ENCODE results near the gene SNRNP27.

Gene SNRNP27

DNA sequence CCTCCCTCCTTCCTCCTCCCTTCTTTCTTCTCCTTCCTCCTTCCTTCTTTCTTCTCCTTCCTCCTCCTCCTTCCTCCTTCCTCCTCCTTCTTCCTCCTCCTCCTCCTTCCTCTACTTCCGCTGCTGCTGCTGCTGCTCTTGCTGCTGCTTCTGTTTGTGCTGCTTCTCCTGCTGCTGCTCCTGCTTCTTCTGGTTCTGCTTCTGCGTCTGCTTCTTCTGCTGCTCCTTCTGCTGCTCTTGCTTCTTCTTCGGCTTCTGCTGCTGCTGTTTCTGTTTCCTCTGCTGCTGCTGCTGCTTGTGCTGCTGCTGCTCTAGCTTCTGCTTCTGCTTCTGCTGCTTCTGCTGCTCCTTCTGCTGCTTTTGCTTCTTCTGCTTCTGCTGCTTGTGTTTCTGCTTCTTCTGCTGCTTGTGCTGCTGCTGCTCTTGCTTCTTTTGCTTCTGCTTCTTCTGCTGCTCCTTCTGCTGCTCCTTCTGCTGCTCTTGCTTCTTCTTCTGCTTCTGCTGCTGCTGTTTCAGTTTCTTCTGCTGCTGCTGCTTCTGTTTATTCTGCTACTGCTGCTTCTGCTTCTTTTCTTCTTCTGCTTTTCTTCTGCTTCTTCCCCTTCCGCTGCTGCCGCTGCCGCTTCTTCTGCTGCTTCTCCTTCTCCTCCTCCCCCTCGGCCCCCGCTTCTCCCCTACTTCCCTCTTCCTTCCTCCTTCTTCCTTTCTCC lies 8.6 kb downstream of the SNRNP27 start:
- peaks cover 62% of the 10 kb centered on the region for H3K36me3 Mint-ChIP-seq
- peak overlapping the region; percentile 72 for H3K4me3 Mint-ChIP-seq
- H3K27ac Mint-ChIP-seq = peak overlapping the region; percentile 89
- CTCF ChIA-PET = interaction anchor here (1.2 to 2.9 kb wide), 4 partner anchors 11 to 177 kb away, joined by 3 to 13 read pairs (median 4); partner anchors contain the start of gene MXD1
- no peaks in the 10 kb centered on the region for H3K9me3 Mint-ChIP-seq
- H3K27me3 Mint-ChIP-seq = no peaks in the 10 kb centered on the region
- H3K4me1 Mint-ChIP-seq = peaks cover 43% of the 10 kb centered on the region
- peak; percentile 39 for DNase-seq

DNA sequence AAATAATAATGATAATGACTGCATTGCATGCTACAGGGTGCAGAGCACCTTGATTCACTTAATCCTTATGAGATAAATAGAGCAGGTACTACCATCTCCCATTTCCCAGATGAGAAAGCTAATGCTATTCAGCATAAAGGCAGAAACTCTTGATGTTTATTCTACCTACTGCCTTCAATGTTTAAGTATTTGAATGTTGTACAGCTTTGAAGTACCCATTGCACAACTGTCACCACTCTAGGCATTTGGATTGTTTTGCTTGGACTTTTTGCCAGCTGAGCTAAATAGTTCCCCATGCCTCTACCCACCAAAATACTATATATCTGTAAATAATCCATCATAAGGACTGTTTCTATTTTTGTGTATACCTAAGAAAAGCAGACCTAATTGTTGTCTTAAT lies 13.5 kb downstream of the SNRNP27 start:
- H3K36me3 Mint-ChIP-seq = peaks cover 40% of the 10 kb centered on the region
- peaks cover 23% of the 10 kb centered on the region for H3K4me1 Mint-ChIP-seq
- no peak overlapping the region for H3K4me3 Mint-ChIP-seq
- no peak overlapping the region for H3K27ac Mint-ChIP-seq
- no peaks in the 10 kb centered on the region for H3K9me3 Mint-ChIP-seq
- no peak for DNase-seq
- no peaks in the 10 kb centered on the region for H3K27me3 Mint-ChIP-seq
- CTCF ChIA-PET = interaction anchor here (1.0 to 1.4 kb wide), 2 partner anchors 182 to 396 kb away, joined by 3 to 5 read pairs; no protein-coding TSS in a partner anchor

DNA sequence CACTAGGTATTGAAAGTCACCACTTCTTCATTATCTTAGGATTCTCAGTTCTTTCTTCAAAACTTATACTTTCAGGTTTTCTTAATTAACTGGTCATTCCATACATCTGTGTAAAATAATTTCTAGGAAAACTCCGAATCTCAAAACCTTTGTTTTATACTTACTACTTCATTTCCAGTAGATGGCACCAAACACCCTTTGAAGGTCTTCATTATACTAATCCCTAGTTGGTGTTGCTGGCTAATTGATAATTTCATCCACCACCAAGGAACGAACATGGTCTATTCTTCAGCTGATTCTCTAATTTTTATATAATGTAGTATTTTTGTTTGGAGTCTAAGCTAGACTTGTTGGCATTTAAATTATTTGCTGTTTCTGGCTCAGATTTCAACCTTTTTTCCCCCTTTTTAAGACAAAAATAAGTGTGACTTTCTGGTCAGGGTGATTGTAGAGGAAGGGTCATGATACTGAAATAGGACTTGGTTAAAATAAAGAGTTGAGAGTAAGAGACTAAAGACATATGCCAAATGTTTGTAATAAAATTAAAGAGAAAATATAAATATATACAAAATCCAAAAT lies 18.3 kb downstream of the SNRNP27 start:
- DNase-seq = no peak
- Mint-ChIP-seq H3K4me3 (no peak overlapping the region), H3K27ac (peak overlapping the region; percentile 76), H3K9me3 (no peaks in the 10 kb centered on the region), H3K4me1 (peaks cover 27% of the 10 kb centered on the region), H3K27me3 (no peaks in the 10 kb centered on the region), H3K36me3 (peaks cover 23% of the 10 kb centered on the region)
- CTCF ChIA-PET = interaction anchor here (0.6 to 7.5 kb wide), 22 partner anchors 9 to 391 kb away, joined by 3 to 75 read pairs (median 4); partner anchors contain the start of gene FAM136A

DNA sequence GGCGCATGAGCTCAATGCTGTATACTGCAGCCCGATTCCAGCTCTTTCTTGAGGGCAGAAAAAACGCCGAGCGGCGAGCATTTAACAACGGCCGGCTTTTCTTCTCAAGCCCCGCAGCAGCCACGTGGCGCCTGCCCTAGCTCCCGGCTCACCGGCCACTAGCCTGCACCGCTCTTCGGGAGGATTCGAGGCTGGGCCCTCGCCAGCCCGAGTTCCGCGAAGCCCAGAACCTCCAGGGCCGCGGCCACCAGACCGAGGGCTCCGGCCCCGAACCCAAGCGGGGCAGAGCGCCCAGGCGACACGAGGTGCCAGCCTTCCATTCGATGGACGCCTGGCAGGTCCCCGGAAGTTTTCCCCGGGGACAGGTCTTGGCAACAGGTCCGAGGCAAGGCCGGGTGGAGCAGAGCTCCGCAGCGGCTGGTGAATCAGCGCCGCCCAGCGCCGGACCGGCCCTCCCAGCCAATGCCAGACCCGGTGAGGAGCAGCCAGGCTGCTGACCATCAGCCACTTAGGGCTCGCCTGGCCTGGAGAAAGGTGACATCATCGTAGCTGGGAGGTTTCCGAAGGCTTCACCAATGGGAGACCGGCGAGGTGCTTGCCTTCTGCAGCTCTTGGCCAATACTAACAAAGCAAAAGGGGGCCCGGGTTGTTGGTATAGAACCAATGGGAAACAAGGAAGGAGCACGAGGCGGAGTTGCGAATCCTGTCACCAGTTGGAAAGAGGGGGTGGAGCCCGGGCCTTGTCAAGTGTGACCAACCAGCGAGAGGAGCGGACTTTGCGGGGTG lies 20.6 kb downstream of the SNRNP27 start:
- peaks cover 39% of the 10 kb centered on the region for H3K4me1 Mint-ChIP-seq

DNA sequence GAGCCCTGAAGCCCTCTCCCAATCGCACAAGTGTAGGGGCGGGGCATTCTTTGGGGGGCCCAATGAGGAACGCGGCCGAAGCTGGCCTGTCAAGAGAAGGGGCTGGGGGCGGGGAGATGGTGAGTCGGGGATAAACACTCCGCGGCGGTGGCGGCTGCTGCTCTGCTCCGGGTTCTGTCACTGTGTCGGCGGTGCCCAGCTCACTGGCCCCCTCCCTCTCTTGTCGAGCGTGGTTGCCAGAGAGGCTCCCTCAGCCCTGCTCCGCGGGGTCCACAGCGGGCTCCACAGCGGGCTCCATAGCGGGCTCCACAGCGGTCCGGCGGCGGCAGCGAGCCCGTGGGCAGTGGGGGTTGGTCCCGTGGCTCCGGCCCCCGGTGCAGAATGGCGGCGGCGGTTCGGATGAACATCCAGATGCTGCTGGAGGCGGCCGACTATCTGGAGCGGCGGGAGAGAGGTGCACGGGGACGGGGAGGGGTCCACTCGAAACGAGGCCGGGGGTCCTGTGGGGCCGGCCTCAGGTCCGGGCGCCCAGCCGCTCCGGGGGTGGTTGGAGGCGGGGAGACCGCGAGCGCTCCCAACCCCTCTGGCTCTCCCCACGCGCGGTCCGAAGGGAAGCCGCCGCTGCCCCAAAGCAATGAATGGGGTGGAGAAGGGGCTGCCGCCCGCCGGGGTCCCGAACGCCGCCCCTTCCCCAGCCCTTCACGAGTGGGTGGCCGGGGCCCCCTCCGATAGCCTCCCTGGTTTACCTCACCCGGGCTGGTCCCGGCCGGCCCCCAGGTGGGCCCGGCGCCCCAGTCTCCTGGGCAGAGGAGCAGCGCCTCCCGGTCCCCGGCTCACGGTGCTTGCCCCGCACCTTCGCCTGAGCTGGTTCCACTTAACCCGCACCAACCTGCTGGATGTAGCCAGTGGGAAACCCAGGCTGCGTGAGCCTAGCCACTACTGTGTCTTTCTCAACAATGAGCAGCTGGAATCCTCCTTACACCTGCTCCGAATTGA lies 21.5 kb downstream of the SNRNP27 start, which contains the start of gene MXD1:
MXD1 (plus strand) TSS at position 160 of the 996 bp plus-strand sequence; CDS start at position 382, 222 bp downstream.
- Mint-ChIP-seq H3K9me3 (no peaks in the 10 kb centered on the region), H3K4me1 (peaks cover 39% of the 10 kb centered on the region), H3K4me3 (peak within 1 kb of the TSS; percentile 83), H3K27me3 (no peaks in the 10 kb centered on the region), H3K27ac (peak within 1 kb of the TSS; percentile 92), H3K36me3 (peaks cover 21% of the 10 kb centered on the region)
- CTCF ChIA-PET = interaction anchor here (0.5 to 7.5 kb wide), 19 partner anchors 13 to 387 kb away, joined by 3 to 75 read pairs (median 5); partner anchors contain the start of gene FAM136A
- DNase-seq = peak; percentile 39

More for the DNA sequence above, 20.6 kb downstream of the SNRNP27 start:
- H3K36me3 Mint-ChIP-seq = peaks cover 22% of the 10 kb centered on the region
- H3K4me3 Mint-ChIP-seq = peak overlapping the region; percentile 83
- CTCF ChIA-PET = interaction anchor here (0.5 to 7.5 kb wide), 21 partner anchors 13 to 388 kb away, joined by 3 to 75 read pairs (median 4); partner anchors contain the start of genes FAM136A and SNRPG
- no peaks in the 10 kb centered on the region for H3K27me3 Mint-ChIP-seq
- peak; percentile 100 for DNase-seq
- H3K27ac Mint-ChIP-seq = peak overlapping the region; percentile 92
- H3K9me3 Mint-ChIP-seq = no peaks in the 10 kb centered on the region

DNA sequence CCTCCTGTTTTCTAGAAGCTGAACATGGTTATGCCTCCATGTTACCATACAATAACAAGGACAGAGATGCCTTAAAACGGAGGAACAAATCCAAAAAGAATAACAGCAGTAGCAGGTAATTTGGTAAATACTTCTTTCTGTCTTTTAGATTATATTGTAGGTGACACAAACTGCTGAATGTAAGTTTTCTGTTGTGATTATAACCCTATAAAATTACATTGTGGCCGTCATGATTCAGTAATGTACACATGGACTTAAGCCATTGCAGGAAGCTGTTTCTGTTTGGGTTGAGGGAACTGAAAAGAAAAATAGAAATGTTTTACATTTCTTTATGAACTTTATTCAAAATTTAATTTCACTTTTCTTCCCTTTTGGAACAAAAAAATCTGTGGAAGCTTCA lies 22.4 kb downstream of the SNRNP27 start:
- H3K27ac Mint-ChIP-seq = peak overlapping the region; percentile 49
- H3K4me1 Mint-ChIP-seq = peaks cover 39% of the 10 kb centered on the region
- H3K36me3 Mint-ChIP-seq = peaks cover 26% of the 10 kb centered on the region
- CTCF ChIA-PET = interaction anchor here (0.6 to 2.5 kb wide), 4 partner anchors 154 to 209 kb away, joined by 3 to 11 read pairs (median 3); no protein-coding TSS in a partner anchor
- H3K4me3 Mint-ChIP-seq = peak overlapping the region; percentile 63
- no peak for DNase-seq
- H3K27me3 Mint-ChIP-seq = no peaks in the 10 kb centered on the region
- no peaks in the 10 kb centered on the region for H3K9me3 Mint-ChIP-seq

DNA sequence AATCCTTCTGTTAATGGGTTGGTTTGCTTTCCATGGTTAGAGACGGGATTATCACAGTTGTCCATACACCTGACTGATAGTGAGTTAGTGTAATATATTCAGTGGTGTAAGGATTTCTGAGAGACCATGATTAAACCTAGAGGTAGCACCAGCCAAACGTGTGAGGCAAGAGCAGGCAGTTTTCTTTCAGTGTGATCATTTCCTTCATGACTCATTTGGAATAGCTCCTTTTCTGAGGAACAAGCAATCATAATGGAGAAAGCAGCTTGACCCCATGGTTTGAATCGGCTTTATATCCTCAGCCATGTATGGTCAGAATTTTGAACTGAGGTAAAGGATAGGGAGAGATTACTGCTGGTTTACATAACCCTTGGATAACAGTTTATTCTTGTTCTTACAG lies 24.1 kb downstream of the SNRNP27 start:
- peaks cover 33% of the 10 kb centered on the region for H3K36me3 Mint-ChIP-seq
- peaks cover 35% of the 10 kb centered on the region for H3K4me1 Mint-ChIP-seq
- H3K4me3 Mint-ChIP-seq = no peak overlapping the region
- H3K27me3 Mint-ChIP-seq = no peaks in the 10 kb centered on the region
- no peak for DNase-seq
- no peak overlapping the region for H3K27ac Mint-ChIP-seq
- H3K9me3 Mint-ChIP-seq = no peaks in the 10 kb centered on the region
- CTCF ChIA-PET = interaction anchor here (1.8 to 2.5 kb wide), 2 partner anchors 152 to 153 kb away, joined by 6 to 11 read pairs; no protein-coding TSS in a partner anchor

DNA sequence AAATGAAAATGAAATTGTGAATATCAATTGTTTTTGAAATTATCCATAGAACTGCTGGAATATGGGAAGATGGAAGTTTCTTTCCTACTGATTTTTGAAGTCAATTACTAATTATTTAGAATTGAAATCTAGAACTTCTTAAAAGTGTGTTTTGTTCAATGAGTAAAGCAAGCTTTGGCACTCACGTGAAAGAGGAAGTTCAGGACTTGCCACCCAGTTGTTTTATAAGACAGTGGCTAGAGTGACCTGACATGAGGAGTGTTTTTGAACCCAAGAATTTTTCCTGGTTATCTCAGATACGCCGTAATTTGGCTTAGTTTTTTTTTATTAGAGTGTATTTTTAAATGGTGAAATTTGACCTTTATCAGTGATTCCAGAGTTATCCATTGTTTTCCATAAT lies 24.6 kb downstream of the SNRNP27 start:
- Mint-ChIP-seq H3K4me1 (peaks cover 38% of the 10 kb centered on the region), H3K4me3 (no peak overlapping the region), H3K27me3 (no peaks in the 10 kb centered on the region), H3K36me3 (peaks cover 37% of the 10 kb centered on the region), H3K9me3 (no peaks in the 10 kb centered on the region), H3K27ac (no peak overlapping the region)
- DNase-seq = no peak
- CTCF ChIA-PET = interaction anchor here (1.8 kb wide), 1 partner anchor 153 kb away, joined by 6 read pairs; no protein-coding TSS in a partner anchor

DNA sequence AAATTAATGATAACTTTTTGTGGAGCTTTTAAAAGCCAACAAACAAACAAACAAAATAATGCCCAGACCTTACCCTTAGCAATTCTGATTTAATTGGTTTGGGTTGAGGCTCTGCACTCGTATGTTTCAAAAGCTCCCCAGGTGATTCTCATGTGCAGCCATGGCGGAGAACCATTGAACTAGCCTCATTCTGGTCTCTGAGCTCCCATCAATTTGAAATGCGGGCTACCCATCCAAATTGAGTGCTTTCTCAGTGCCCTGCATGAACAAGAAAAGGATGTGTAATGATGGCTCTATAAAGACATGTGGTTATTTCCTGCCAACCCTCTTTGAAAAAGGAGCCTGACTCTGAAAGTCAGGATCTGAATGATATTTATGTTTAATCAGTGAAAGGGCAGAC lies 29.4 kb downstream of the SNRNP27 start:
- CTCF ChIA-PET = interaction anchor here (1.0 to 1.8 kb wide), 2 partner anchors 10 to 146 kb away, joined by 4 to 6 read pairs; no protein-coding TSS in a partner anchor

DNA sequence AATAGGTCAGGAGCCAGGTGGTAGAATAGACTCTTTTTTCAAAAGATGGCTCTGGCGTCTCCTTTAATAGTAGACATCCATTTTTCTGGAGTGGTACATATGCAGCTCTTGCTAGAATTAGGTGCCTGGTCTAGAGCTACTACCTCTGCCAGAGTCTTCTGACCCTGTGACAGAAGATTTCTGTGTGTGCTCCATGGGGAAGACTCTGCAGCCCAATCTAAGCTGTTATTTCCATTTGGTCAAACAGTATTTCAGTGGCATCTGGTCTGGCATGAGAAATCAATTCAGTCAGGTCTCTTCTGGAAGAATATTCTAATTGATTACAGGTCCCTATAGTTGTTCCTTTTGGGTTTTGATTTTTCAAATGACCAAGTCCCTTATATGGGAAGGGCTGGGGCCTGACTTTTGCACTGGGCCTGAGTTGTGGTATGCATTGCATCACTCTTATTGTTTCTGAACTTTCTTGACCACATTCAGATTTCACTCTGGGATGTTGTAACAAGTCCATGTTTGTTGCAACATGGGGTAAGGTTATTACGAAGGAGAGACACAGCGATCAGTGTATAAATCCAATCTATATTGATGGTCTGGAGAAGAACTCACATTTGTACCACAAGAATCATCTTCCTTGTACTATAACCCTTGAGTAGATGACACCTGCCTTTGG lies 33.2 kb downstream of the SNRNP27 start:
- Mint-ChIP-seq H3K27ac (no peak overlapping the region), H3K36me3 (peaks cover 50% of the 10 kb centered on the region), H3K9me3 (no peaks in the 10 kb centered on the region), H3K27me3 (no peaks in the 10 kb centered on the region), H3K4me1 (peaks cover 14% of the 10 kb centered on the region), H3K4me3 (no peak overlapping the region)
- no peak for DNase-seq
- CTCF ChIA-PET = no interaction called here

More for the DNA sequence above, 29.4 kb downstream of the SNRNP27 start:
- DNase-seq = no peak
- Mint-ChIP-seq H3K27me3 (no peaks in the 10 kb centered on the region), H3K36me3 (peaks cover 55% of the 10 kb centered on the region), H3K4me3 (no peak overlapping the region), H3K27ac (peak overlapping the region; percentile 11), H3K9me3 (no peaks in the 10 kb centered on the region), H3K4me1 (peaks cover 13% of the 10 kb centered on the region)

DNA sequence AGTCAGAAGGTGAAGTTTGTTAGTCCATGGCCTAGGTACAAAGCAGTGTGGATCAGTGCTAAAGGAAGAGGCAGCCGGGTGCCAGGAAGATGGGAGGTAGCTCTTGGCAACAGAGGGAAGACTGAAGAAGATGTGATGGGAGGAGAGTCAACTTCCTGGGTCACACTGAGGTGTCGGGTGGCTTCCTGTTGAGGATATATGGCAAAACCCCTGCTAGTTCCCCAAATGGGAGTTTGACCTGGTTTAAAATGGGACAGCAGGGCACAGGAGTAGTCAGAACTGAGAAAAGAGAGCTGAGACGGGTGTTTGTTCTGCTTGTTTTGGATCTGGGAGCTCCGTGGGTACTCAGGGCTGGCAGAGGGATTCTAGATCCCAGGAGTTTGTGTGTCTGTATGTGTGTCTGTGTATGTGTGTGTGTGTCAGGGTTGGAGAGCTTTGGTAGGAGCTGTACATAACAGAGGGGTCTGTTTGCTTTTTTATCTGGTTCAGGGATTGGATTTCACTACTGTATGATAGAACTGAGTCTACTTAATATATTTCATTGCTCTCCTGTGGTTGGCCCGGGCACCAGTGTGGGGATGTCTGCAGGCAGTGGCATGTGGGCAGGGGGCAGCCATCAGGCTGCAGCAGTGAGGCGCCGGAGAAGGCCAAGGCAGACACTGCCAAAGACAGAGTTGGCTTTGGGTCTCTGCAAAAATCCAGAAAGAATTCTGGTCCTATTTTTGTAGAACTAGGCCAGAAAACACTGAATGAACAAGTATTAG lies 38.3 kb downstream of the SNRNP27 start:
- H3K4me1 Mint-ChIP-seq = peaks cover 24% of the 10 kb centered on the region
- H3K27ac Mint-ChIP-seq = no peak overlapping the region
- no peak for DNase-seq
- no peaks in the 10 kb centered on the region for H3K27me3 Mint-ChIP-seq
- CTCF ChIA-PET = interaction anchor here (1.0 kb wide), 1 partner anchor 9 kb away, joined by 4 read pairs; no protein-coding TSS in a partner anchor
- H3K36me3 Mint-ChIP-seq = peaks cover 46% of the 10 kb centered on the region
- H3K9me3 Mint-ChIP-seq = no peaks in the 10 kb centered on the region
- H3K4me3 Mint-ChIP-seq = no peak overlapping the region

DNA sequence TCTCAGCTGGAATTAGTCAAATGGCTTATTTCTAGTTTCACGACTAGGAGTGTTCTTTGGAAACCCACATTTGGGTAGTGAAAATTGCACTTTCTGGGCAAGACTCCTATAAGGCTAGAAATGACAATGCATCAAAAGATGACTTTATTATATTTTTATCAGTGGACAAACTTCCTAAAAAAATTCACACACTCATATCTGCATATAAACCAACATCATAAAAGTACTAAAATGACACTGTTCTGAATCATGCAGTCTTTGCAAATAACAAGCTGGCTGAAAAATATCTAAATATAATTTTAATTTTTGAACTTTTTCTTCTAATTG lies 38.8 kb downstream of the SNRNP27 start:
- Mint-ChIP-seq H3K27me3 (no peaks in the 10 kb centered on the region), H3K4me1 (peaks cover 24% of the 10 kb centered on the region), H3K9me3 (no peaks in the 10 kb centered on the region), H3K36me3 (peaks cover 47% of the 10 kb centered on the region), H3K4me3 (no peak overlapping the region), H3K27ac (no peak overlapping the region)
- CTCF ChIA-PET = interaction anchor here (1.0 kb wide), 1 partner anchor 10 kb away, joined by 4 read pairs; no protein-coding TSS in a partner anchor
- no peak for DNase-seq

All from activated naive CD4-positive, alpha-beta T cell treated with anti-CD3 and anti-CD28 coated beads, Interleukin-2, amount 10 ng/mL, durations not matched to agents 7 days and 5 days (primary cell).